ENCODE results near the gene P2RY14.

- TF ChIP-seq, protein P1, sequence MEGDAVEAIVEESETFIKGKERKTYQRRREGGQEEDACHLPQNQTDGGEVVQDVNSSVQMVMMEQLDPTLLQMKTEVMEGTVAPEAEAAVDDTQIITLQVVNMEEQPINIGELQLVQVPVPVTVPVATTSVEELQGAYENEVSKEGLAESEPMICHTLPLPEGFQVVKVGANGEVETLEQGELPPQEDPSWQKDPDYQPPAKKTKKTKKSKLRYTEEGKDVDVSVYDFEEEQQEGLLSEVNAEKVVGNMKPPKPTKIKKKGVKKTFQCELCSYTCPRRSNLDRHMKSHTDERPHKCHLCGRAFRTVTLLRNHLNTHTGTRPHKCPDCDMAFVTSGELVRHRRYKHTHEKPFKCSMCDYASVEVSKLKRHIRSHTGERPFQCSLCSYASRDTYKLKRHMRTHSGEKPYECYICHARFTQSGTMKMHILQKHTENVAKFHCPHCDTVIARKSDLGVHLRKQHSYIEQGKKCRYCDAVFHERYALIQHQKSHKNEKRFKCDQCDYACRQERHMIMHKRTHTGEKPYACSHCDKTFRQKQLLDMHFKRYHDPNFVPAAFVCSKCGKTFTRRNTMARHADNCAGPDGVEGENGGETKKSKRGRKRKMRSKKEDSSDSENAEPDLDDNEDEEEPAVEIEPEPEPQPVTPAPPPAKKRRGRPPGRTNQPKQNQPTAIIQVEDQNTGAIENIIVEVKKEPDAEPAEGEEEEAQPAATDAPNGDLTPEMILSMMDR (conservative IDR thresholded peaks at IDR 0.05) = no peak
- TF ChIP-seq EZH2 (IDR thresholded peaks at IDR 0.05; ENCODE audit: low read depth) = no peak
These were observed 51.5 kb downstream of the P2RY14 start for GRCh38 chr3:151226825-151227224.

Measured in PC-9 (cell line).